Neutrophil (primary cell): ENCODE data around the gene TPRX1.

ENCODE experiments used
- H3K27ac ChIP-seq: fragments of 200-600 bp; sonication (generic); 2 replicates; pipeline ENCODE4 v1.5.1; 2016; ENCODE audit warnings: mild to moderate bottlenecking, moderate library complexity
- H3K27me3 ChIP-seq: fragments of 200-600 bp; sonication (generic); 2 replicates; pipeline ENCODE4 v1.6.0; 2016; ENCODE audit warnings: mild to moderate bottlenecking
- H3K36me3 ChIP-seq: fragments of 200-600 bp; sonication (generic); 2 replicates; pipeline ENCODE4 v1.5.1; 2017
- H3K4me1 ChIP-seq, 2 experiments: fragments of 200-600 bp in 1 of 2; sonication (generic) in 1 of 2; 1 replicate in 1 of 2; 2 replicates in 1 of 2; pipeline versions ENCODE4 v1.5.1 to v1.6.1; 2013 to 2016; ENCODE audit warnings: low read depth in 1 of 2, low read length in 1 of 2, mild to moderate bottlenecking in 1 of 2, moderate library complexity in 1 of 2; ENCODE audit not compliant: control insufficient read depth in 1 of 2, insufficient read depth in 1 of 2
- H3K4me3 ChIP-seq, 2 experiments: fragments of 200-600 bp in 1 of 2; sonication (generic) in 1 of 2; 1 replicate in 1 of 2; 2 replicates in 1 of 2; pipeline ENCODE4 v1.5.1; 2013 to 2016; ENCODE audit warnings: low read depth in 1 of 2, low read length in 1 of 2, mild to moderate bottlenecking in 1 of 2, moderate library complexity in 1 of 2
- H3K9me3 ChIP-seq: fragments of 200-600 bp; sonication (generic); 2 replicates; pipeline ENCODE4 v1.5.1; 2016
- CTCF ChIP-seq: fragments of 200-600 bp; sonication (generic); IDR thresholded peaks from 2 replicates; pipeline ENCODE4 v1.5.1; 2016; ENCODE audit warnings: antibody characterized with exemption

Gene TPRX1

GRCh38 chr19:47786566-47786965 lies 17.8 kb downstream of the TPRX1 start:
- no peaks in the 10 kb centered on the region for H3K9me3 ChIP-seq
- no peak overlapping the region for H3K4me3 ChIP-seq
- peaks cover 17% of the 10 kb centered on the region for H3K36me3 ChIP-seq
- H3K27me3 ChIP-seq = no peaks in the 10 kb centered on the region
- no peak overlapping the region for H3K27ac ChIP-seq
- TF ChIP-seq CTCF = no peak
- no peaks in the 10 kb centered on the region for H3K4me1 ChIP-seq

- peaks cover 12 to 18% of the 10 kb centered on the region in 2 experiments for H3K4me1 ChIP-seq
- TF ChIP-seq CTCF = no peak
- peaks cover 26% of the 10 kb centered on the region for H3K36me3 ChIP-seq
- H3K9me3 ChIP-seq = no peaks in the 10 kb centered on the region
- H3K27me3 ChIP-seq = peaks cover 20% of the 10 kb centered on the region
- H3K27ac ChIP-seq = no peak overlapping the region
- H3K4me3 ChIP-seq = no peak overlapping the region
Measured at GRCh38 chr19:47781590-47782262, 22.6 kb downstream of the TPRX1 start.

GRCh38 chr19:47780215-47780551 lies 24.2 kb downstream of the TPRX1 start:
- no peaks in the 10 kb centered on the region for H3K9me3 ChIP-seq
- no peak for TF ChIP-seq CTCF
- H3K27me3 ChIP-seq = peaks cover 20% of the 10 kb centered on the region
- H3K27ac ChIP-seq = no peak overlapping the region
- H3K4me3 ChIP-seq = no peak overlapping the region
- H3K36me3 ChIP-seq = peaks cover 21% of the 10 kb centered on the region
- peaks cover 12 to 18% of the 10 kb centered on the region in 2 experiments for H3K4me1 ChIP-seq

GRCh38 chr19:47779524-47780214 lies 24.7 kb downstream of the TPRX1 start:
- H3K27me3 ChIP-seq = peaks cover 20% of the 10 kb centered on the region
- peaks cover 12 to 18% of the 10 kb centered on the region in 2 experiments for H3K4me1 ChIP-seq
- TF ChIP-seq CTCF = no peak
- no peak overlapping the region for H3K4me3 ChIP-seq
- no peaks in the 10 kb centered on the region for H3K9me3 ChIP-seq
- H3K27ac ChIP-seq = no peak overlapping the region
- peaks cover 19% of the 10 kb centered on the region for H3K36me3 ChIP-seq

- Histone ChIP-seq H3K27ac (no peak overlapping the region), H3K27me3 (peaks cover 20% of the 10 kb centered on the region), H3K4me1 (peaks cover 12 to 18% of the 10 kb centered on the region in 2 experiments), H3K36me3 (peaks cover 15% of the 10 kb centered on the region), H3K9me3 (no peaks in the 10 kb centered on the region), H3K4me3 (peak overlapping the region; percentile 59 to 61)
- TF ChIP-seq CTCF = no peak
Measured at GRCh38 chr19:47778954-47779351, 25.4 kb downstream of the TPRX1 start.
